GM12865 (cell line): ENCODE measurements around the gene NUDT3.
"Not testable (repeated sequence)": the region's sequence is repeated elsewhere in the genome, so short reads cannot be mapped to it uniquely, and the experiment has no call there.

Experiments used
- DNase-seq: peaks from one replicate; pipeline ENCODE4 v3.0.0; 2010; ENCODE audit warnings: low read depth
- H3K4me3 ChIP-seq: 2 replicates; pipeline ENCODE4 v1.5.1; 2011; ENCODE audit warnings: mild to moderate bottlenecking, low read depth, low read length, control low read depth
- TF ChIP-seq, protein P1 (sequence below): IDR thresholded peaks from 2 replicates; pipeline ENCODE4 v1.5.1; 2011; ENCODE audit warnings: low read length, control low read depth, low read depth, inconsistent platforms; ENCODE audit not compliant: insufficient read depth; ENCODE audit errors: missing control alignments

Gene NUDT3

DNA sequence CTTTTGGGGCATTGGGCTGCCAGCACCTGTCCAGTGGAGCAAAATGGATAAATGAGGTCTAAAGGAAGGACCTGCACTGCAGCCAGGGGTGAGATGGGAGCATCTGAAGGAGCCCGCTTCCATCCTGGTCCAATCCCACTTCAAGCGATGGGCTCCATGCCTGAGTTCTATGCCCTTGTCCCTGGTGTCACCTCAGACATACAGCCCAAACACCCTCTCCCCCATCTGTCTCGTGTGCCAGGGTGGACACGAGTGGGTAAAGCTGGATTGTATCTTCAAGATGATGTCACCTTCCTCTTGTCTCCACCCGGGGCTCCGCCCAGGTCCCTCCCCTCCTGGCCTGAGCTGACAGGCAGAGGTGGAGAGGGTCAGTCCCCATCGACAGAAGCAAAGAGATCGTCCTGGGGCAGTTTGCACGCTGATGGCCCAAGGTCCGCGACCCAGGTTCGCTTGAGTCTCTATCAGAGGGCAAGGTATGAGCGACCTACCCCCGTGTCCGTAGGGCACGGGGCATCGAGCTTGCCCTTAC is 144.2 kb downstream of the NUDT3 start:
- peak; percentile 64 for DNase-seq
- TF ChIP-seq, protein P1, sequence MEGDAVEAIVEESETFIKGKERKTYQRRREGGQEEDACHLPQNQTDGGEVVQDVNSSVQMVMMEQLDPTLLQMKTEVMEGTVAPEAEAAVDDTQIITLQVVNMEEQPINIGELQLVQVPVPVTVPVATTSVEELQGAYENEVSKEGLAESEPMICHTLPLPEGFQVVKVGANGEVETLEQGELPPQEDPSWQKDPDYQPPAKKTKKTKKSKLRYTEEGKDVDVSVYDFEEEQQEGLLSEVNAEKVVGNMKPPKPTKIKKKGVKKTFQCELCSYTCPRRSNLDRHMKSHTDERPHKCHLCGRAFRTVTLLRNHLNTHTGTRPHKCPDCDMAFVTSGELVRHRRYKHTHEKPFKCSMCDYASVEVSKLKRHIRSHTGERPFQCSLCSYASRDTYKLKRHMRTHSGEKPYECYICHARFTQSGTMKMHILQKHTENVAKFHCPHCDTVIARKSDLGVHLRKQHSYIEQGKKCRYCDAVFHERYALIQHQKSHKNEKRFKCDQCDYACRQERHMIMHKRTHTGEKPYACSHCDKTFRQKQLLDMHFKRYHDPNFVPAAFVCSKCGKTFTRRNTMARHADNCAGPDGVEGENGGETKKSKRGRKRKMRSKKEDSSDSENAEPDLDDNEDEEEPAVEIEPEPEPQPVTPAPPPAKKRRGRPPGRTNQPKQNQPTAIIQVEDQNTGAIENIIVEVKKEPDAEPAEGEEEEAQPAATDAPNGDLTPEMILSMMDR, result no peak
- H3K4me3 ChIP-seq, result peak overlapping the region; percentile 74

DNA sequence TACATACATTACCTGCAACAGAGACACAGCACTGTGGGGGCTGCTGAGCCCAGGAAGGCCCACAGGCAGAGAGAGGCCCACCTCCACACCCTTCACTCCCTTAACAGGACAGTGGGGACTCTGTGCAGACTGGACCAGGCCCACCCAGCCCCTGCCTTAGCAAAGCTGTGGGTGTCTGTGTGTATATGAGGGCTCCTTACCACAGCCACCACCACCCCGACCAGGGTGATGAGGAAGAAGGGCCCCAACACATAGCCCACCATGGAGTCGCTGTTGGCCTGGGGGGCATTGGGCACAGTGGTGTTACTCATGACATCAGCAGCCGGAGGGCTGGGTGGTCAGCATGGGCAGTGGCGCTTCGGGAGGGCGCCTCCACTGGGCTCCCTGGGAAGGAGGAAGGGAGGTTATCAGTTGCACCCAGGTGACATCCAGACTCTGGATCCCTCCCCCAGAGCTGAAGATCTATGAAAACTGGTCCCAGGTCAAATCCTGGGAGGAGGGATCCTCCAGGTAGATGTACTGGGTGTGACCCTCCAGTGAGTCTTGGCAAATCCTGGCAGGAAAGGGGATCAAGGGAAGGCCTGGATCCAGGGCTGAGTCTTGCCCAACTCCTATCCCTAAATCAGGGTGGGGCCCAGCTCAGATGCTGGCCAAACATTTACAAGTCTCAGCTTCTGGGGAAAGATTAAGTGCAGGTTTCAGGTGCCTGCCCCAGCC is 144.8 kb downstream of the NUDT3 start:
- DNase-seq, result no peak
- peak overlapping the region; percentile 74 for H3K4me3 ChIP-seq
- TF ChIP-seq, protein P1, result no peak

DNA sequence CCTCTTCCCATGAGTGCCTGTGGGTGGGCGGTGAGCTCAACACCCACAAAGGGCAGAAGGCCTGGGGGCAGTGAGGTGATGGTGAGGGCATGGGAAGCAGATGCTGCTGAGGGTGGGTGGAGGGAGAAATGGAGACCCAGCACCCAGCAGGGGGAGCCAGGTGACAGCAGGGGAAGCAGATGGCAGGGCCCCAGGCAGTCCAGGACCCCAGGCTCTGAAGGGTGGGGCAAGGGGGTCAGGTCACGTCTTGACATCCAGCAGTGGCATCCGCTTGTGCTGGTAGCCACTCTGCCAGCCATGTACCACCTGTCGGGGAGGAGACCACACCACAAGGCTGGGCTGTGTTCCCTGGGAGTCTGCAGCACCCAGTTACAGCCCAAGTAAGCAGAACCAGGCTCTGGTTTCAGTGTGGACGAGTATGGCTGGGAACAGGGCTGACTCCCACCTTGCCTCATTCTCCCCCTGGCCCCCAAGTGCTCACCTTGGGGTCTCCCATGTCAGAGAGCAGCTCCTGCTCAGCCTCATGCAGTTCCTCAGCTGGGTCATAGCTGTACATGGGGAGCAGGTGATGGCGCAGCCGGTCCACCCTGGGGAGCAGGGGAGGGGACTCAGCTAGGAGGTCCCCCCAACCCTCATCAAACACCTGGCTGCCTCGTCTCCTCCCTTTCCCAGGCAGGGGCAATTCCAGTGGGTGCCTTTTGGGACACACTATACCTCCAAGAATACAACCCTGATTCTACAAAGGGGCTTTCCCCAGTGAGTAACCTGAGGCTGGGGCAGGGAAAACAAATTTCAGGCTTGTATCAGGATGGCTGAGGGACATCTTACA is 145.7 kb downstream of the NUDT3 start:
- DNase-seq, result peak; percentile 70

DNA sequence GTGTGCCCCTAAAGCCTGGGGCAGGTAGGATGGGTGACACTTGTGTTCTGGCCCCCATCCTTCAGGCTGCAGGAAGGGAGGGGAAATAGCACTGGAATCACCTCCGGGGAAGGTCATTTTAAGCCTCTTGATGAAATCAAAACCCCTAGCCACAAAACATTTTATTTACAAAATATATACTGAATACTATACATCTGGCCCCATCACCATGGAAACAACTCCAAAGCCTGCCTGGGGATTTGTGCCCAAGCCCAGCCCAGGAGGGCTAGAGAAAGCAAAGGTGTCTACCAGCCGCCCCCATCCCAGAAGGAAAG is 146.3 kb downstream of the NUDT3 start:
- H3K4me3 ChIP-seq, result no peak overlapping the region
- TF ChIP-seq, protein P1, result no peak
- DNase-seq, result no peak

More for the DNA sequence above, 145.7 kb downstream of the NUDT3 start:
- H3K4me3 ChIP-seq, result no peak overlapping the region
- TF ChIP-seq, protein P1, result peak; percentile 63

DNA sequence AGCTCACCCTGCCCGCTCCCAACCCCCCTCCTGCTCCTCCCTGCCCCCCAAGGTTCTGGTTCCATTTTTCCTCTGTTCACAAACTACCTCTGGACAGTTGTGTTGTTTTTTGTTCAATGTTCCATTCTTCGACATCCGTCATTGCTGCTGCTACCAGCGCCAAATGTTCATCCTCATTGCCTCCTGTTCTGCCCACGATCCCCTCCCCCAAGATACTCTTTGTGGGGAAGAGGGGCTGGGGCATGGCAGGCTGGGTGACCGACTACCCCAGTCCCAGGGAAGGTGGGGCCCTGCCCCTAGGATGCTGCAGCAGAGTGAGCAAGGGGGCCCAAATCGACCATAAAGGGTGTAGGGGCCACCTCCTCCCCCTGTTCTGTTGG is 146.7 kb downstream of the NUDT3 start:
- H3K4me3 ChIP-seq, DNase-seq: not testable (repeated sequence)

DNA sequence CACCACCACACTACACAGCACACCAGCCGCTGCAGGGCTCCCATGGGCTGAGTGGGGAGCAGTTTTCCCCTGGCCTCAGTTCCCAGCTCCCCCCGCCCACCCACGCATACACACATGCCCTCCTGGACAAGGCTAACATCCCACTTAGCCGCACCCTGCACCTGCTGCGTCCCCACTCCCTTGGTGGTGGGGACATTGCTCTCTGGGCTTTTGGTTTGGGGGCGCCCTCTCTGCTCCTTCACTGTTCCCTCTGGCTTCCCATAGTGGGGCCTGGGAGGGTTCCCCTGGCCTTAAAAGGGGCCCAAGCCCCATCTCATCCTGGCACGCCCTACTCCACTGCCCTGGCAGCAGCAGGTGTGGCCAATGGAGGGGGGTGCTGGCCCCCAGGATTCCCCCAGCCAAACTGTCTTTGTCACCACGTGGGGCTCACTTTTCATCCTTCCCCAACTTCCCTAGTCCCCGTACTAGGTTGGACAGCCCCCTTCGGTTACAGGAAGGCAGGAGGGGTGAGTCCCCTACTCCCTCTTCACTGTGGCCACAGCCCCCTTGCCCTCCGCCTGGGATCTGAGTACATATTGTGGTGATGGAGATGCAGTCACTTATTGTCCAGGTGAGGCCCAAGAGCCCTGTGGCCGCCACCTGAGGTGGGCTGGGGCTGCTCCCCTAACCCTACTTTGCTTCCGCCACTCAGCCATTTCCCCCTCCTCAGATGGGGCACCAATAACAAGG is 147.3 kb downstream of the NUDT3 start:
- not testable (repeated sequence) for DNase-seq, H3K4me3 ChIP-seq

DNA sequence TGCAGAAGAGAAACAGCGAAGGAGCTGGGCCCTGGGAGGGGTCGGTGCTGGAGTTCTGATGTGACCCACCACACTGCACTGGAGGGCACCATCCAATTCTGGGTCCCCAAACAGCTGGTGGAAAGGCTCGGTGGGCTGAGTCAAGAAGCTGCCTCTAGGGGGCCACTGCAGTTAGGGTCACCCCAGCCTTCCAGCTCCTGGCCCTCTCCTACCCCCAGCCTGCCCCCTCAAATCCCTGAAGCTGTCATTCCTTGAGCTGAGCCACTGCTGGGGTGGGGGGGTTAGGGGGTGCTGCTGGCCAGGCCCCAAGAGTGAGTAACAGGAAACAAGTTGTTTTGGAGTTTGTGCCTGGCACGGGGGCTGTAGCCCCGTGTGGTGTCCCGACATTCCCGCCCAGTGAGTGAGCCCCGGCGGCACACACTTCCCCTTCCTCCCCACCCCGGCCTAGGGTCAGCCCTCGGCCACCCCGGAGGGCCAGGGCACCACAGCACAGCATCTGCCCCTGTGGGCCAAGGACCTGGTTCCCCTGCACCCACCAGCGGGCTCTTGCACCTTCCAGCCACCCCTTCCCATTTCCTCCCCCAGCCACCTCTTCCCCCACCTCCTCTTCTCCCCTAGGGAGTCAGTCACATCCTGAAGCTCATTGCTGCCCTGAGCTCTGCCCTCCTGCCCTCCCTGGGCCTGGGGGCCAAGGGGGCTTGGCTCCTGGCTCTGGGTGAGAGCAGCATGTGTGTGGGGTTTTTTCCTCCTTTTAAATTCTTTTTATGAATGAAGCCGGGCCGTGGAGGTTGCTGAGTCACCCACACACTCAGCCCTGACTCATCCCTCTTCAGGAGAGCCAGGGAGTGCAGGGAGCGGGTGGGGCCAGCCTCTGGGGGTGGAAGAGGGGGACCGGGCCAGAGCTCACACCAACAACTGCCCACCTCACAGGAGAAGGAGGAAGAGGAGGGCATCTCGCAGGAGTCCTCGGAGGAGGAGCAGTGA is 148.3 kb downstream of the NUDT3 start:
- no peak overlapping the region for H3K4me3 ChIP-seq
- no peak for DNase-seq
- TF ChIP-seq, protein P1, result peak; percentile 27
